GM20431 (cell line): Measurements from ENCODE around the gene TTR.

Source experiments
- in situ Hi-C: fragments of 300-500 bp; cut with MseI, MboI; formaldehyde crosslinking; loops from one replicate; pipeline ENCODE4 v1.15.0; 2020; ENCODE audit warnings: low sequenced_read_pairs; ENCODE audit not compliant: unreplicated experiment

The TTR gene

GRCh38 chr18:31591628-31592027 is at the start of gene TTR:
TTR (plus strand) TSS chr18:31591877; CDS start chr18:31591903, 26 bp downstream.
- in situ Hi-C loops: no loop called here

- in situ Hi-C loops: no loop called here
These were observed 45.2 kb upstream of the TTR start for GRCh38 chr18:31546476-31546875.

- in situ Hi-C loops: no loop called here
These were observed 42.8 kb upstream of the TTR start for GRCh38 chr18:31548853-31549252.

- in situ Hi-C loops: no loop called here
These were observed 42.3 kb upstream of the TTR start for GRCh38 chr18:31549416-31549815.

GRCh38 chr18:31551883-31552282 is 39.8 kb upstream of the TTR start:
- in situ Hi-C loops: no loop called here

GRCh38 chr18:31553800-31554199 is 37.9 kb upstream of the TTR start:
- in situ Hi-C loops: no loop called here

- in situ Hi-C loops: loop anchor here (5.0 kb wide), 1 partner anchor 168 kb away; no protein-coding TSS in a partner anchor
These were observed 36.9 kb upstream of the TTR start for GRCh38 chr18:31554776-31555175.

- in situ Hi-C loops: loop anchor here (5.0 kb wide), 1 partner anchor 166 kb away; no protein-coding TSS in a partner anchor
These were observed 35.5 kb upstream of the TTR start for GRCh38 chr18:31555971-31556747.

- in situ Hi-C loops: loop anchor here (5.0 kb wide), 1 partner anchor 165 kb away; no protein-coding TSS in a partner anchor
These were observed 34.2 kb upstream of the TTR start for GRCh38 chr18:31557446-31557845.

GRCh38 chr18:31558567-31558966 is 33.1 kb upstream of the TTR start:
- in situ Hi-C loops: loop anchor here (5.0 kb wide), 1 partner anchor 164 kb away; no protein-coding TSS in a partner anchor

GRCh38 chr18:31562726-31563125 is 29.0 kb upstream of the TTR start:
- in situ Hi-C loops: no loop called here

GRCh38 chr18:31563778-31564177 is 27.9 kb upstream of the TTR start:
- in situ Hi-C loops: no loop called here

GRCh38 chr18:31565345-31565744 is 26.3 kb upstream of the TTR start:
- in situ Hi-C loops: no loop called here

GRCh38 chr18:31565782-31566512 is 25.7 kb upstream of the TTR start:
- in situ Hi-C loops: no loop called here

- in situ Hi-C loops: no loop called here
These were observed 24.9 kb upstream of the TTR start for GRCh38 chr18:31566576-31567306.

GRCh38 chr18:31572368-31572767 is 19.3 kb upstream of the TTR start:
- in situ Hi-C loops: no loop called here

- in situ Hi-C loops: no loop called here
These were observed 18.6 kb upstream of the TTR start for GRCh38 chr18:31573051-31573450.

- in situ Hi-C loops: no loop called here
These were observed 17.3 kb upstream of the TTR start for GRCh38 chr18:31574359-31574758.

GRCh38 chr18:31575515-31576257 is 16.0 kb upstream of the TTR start:
- in situ Hi-C loops: no loop called here

GRCh38 chr18:31576670-31577069 is 15.0 kb upstream of the TTR start:
- in situ Hi-C loops: no loop called here
